ENCODE results near the gene IL1A.

The IL1A gene

DNA sequence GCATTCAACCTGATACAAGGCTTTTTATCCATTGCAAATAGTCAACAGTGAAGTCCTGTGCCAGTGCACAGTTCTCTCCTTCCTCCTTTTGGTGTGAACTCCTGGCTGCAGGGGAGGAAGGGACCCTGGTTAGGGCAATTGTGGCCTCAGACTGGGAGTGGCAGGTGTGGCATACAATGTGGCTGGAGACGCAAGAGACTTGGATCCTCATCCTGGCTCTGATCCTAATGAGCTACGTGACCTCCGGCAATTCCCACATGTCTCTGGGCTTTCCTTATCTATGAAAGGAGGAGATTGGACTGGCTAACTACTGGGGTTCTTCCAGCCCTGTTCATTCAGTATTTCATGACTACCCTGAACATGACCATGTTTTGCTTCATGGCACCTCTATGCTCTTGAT lies 10.5 kb upstream of the IL1A start:
- CTCF ChIA-PET: interaction anchor here (1.4 to 2.0 kb wide), 4 partner anchors 11 to 147 kb away, joined by 3 to 7 read pairs (median 5); no protein-coding TSS in a partner anchor
- no peak for DNase-seq (ENCODE audit: extremely low spot score)

DNA sequence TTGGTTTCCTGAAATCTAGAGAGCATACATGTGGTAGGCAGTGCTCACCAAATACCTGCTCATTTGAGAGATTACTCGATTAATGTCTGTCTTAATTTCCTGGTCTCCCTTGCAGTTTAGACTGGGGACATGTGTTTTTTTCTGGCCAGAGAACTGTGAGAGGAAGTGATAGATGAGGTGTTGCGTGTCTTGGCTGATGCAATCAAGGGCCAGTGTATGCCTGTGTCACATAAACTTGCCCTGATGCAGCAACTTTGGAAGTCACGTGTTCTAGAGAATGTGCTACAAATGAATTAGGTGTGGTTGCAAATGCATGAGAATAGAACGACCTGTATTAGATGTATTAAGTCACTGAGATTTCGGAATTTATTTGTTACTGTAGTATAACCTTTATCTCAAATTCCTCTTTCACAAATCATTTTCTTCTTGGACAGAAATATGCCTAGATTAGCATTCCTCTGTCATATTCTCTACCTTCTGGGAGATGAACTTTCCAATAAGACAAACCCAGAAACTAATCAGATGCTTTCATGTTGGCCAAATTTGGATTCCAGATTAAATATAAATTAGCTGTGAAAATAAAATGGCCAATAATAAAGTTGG lies 9.9 kb upstream of the IL1A start:
- ChIA-PET POLR2A (interaction anchor here (0.7 kb wide), 1 partner anchor 149 kb away, joined by 3 read pairs; no protein-coding TSS in a partner anchor), CTCF (interaction anchor here (0.9 to 1.8 kb wide), 4 partner anchors 11 to 88 kb away, joined by 3 to 4 read pairs (median 4); no protein-coding TSS in a partner anchor)
- DNase-seq (ENCODE audit: extremely low spot score): peak; percentile 35
- TF ChIP-seq, protein P1, sequence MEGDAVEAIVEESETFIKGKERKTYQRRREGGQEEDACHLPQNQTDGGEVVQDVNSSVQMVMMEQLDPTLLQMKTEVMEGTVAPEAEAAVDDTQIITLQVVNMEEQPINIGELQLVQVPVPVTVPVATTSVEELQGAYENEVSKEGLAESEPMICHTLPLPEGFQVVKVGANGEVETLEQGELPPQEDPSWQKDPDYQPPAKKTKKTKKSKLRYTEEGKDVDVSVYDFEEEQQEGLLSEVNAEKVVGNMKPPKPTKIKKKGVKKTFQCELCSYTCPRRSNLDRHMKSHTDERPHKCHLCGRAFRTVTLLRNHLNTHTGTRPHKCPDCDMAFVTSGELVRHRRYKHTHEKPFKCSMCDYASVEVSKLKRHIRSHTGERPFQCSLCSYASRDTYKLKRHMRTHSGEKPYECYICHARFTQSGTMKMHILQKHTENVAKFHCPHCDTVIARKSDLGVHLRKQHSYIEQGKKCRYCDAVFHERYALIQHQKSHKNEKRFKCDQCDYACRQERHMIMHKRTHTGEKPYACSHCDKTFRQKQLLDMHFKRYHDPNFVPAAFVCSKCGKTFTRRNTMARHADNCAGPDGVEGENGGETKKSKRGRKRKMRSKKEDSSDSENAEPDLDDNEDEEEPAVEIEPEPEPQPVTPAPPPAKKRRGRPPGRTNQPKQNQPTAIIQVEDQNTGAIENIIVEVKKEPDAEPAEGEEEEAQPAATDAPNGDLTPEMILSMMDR (IDR thresholded peaks at IDR 0.05; ENCODE audit: control extremely low read depth, extremely low read depth, low read depth, missing control alignments): no peak

More for the DNA sequence above, 10.5 kb upstream of the IL1A start:
- POLR2A ChIA-PET: no interaction called here
- TF ChIP-seq, protein P1 (IDR thresholded peaks at IDR 0.05; ENCODE audit: control extremely low read depth, extremely low read depth, low read depth, missing control alignments): no peak

DNA sequence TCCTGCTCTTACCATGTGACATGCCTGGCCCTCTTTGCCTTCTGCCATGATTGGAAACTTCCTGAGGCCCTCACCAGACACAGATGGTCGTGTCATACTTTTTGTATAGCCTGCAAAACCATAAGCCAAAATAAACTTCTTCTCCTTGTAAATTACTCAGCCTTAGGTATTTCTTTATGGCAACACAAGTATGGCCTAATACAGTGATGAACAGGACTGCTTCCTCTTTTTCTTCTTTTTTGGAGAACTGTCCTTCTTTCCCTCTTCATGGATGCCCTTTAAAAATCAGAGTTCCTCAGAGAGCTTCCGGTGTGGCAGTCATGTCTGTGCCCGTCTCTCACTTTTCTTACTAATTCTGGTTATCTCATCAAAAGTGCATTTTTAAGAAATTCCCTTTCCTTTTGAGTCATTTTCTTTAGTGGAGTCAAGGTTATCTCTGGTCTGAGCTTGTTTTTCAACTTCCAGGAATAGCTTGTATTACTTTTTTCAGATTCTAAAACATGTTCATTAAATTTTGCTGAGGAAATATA lies 9.2 kb upstream of the IL1A start:
- ChIA-PET POLR2A (interaction anchor here (0.7 kb wide), 1 partner anchor 149 kb away, joined by 3 read pairs; no protein-coding TSS in a partner anchor), CTCF (interaction anchor here (0.9 to 1.8 kb wide), 4 partner anchors 12 to 89 kb away, joined by 3 to 4 read pairs (median 4); no protein-coding TSS in a partner anchor)
- TF ChIP-seq, protein P1 (IDR thresholded peaks at IDR 0.05; ENCODE audit: control extremely low read depth, extremely low read depth, low read depth, missing control alignments): no peak
- DNase-seq (ENCODE audit: extremely low spot score): no peak

DNA sequence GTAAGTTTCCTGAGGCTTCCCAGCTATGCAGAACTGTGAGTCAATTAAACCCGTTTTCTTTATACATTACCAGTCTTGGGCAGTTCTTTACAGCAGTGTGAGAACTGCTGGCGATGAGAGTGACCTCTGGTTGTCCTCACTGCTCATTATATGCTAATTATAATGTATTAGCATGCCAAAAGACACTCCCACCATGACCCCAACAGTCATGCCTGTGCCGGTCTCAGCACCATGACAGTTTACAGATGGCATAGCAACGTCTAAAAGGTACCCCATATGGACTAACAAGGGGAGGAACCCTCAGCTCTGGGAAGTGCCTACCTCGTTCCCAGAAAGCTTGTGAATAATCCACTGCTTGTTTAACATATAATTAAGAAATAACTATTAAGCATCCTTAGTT lies 8.1 kb upstream of the IL1A start:
- POLR2A ChIA-PET: interaction anchor here (0.6 kb wide), 1 partner anchor 1563 kb away, joined by 3 read pairs; no protein-coding TSS in a partner anchor
- DNase-seq (ENCODE audit: extremely low spot score): no peak
- CTCF ChIA-PET: interaction anchor here (0.9 to 1.9 kb wide), 3 partner anchors 16 to 149 kb away, joined by 3 to 9 read pairs (median 3); no protein-coding TSS in a partner anchor
- TF ChIP-seq, protein P1 (IDR thresholded peaks at IDR 0.05; ENCODE audit: control extremely low read depth, extremely low read depth, low read depth, missing control alignments): no peak

DNA sequence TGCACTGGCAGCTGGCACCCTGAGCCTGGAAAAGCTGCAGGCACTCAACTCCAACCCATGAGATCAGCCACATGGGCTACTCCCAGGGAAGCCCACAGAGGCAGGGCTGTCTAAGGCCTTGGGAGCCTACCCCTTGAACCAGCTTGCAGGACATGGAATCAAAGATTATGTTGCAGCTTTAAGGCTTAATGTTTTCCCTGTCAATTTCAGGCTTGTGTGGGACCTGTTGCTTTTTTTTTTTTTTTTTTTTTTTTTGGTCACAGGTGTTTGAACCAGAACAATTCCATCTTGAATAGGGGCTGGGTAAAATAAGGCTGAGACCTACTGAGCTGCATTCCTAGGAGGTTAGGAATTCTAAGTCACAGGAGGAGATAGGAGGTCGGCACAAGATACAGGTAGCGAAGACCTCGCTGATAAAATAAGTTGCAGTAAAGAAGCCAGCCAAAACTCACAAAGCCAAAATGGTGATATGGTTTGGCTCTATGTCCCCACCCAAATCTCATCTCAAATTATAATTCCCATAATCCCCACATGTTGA lies 7.5 kb upstream of the IL1A start:
- DNase-seq (ENCODE audit: extremely low spot score): no peak
- ChIA-PET POLR2A (interaction anchor here (0.6 kb wide), 2 partner anchors 20 to 1563 kb away, joined by 3 read pairs; no protein-coding TSS in a partner anchor), CTCF (interaction anchor here (1.2 to 1.9 kb wide), 2 partner anchors 10 to 42 kb away, joined by 3 to 9 read pairs; no protein-coding TSS in a partner anchor)
- TF ChIP-seq, protein P1 (IDR thresholded peaks at IDR 0.05; ENCODE audit: control extremely low read depth, extremely low read depth, low read depth, missing control alignments): no peak

DNA sequence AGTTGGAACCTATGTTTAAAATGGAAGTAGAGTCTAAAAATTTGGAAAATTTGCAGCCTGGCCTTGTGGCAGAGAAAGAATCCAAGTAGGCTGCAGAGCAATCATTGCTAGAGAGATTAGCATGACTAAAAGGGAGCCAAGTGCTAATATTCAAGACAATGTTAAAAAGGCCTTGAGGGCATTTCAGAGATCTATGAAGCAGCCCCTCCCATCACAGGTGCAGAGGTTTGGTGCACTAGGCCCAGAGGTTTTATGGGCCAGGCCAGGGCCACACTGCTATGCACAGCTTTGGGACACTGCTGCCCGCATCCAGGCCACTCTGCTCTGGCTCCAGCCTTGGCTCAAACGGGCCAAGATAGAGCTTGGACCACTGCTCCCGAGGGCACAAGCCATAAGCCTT lies 6.7 kb upstream of the IL1A start:
- ChIA-PET CTCF (interaction anchor here (1.2 to 1.9 kb wide), 3 partner anchors 10 to 41 kb away, joined by 3 to 9 read pairs (median 3); no protein-coding TSS in a partner anchor), POLR2A (interaction anchor here (0.6 kb wide), 1 partner anchor 21 kb away, joined by 3 read pairs; no protein-coding TSS in a partner anchor)
- TF ChIP-seq, protein P1 (IDR thresholded peaks at IDR 0.05; ENCODE audit: control extremely low read depth, extremely low read depth, low read depth, missing control alignments): no peak
- no peak for DNase-seq (ENCODE audit: extremely low spot score)
